ENCODE results near the gene SPRYD7. TPM values are rescaled to one million over a fixed set of nuclear protein-coding genes. Genes with fewer than 3 reads are reported as not detected.
"Not testable (repeated sequence)": the region's sequence is repeated elsewhere in the genome, so short reads cannot be mapped to it uniquely, and the experiment has no call there.

The SPRYD7 gene
- total RNA-seq, 1 experiment from 2014 or later = 6.8 TPM

GRCh38 chr13:49925881-49926418 is 10.2 kb downstream of the SPRYD7 start:
- ChIA-PET CTCF (no interaction called here), POLR2A (ENCODE audit: unreplicated experiment) (no interaction called here)
- Histone ChIP-seq H3K79me2 (ENCODE audit: low read length) (no peaks in the 10 kb centered on the region), H3F3A (ENCODE audit: low read length, unreplicated experiment) (no peaks in the 10 kb centered on the region), H4K20me1 (ENCODE audit: low read length) (no peaks in the 10 kb centered on the region), H3K9me3 (ENCODE audit: low read length) (no peaks in the 10 kb centered on the region), H3K27me3 (ENCODE audit: low read length) (no peaks in the 10 kb centered on the region), H3K36me3 (ENCODE audit: low read depth, low read length) (peaks cover 7% of the 10 kb centered on the region; the same call in 1 of the 2 replicates), H3K4me1 (ENCODE audit: insufficient read depth, low read length) (no peaks in the 10 kb centered on the region), H2AFZ (ENCODE audit: low read length) (no peak overlapping the region), H3K4me3 (ENCODE audit: low read length) (no peak overlapping the region), H3K27ac (ENCODE audit: low read length) (no peak overlapping the region), H3K9ac (ENCODE audit: low read length) (no peak overlapping the region), H3K4me2 (ENCODE audit: low read length) (no peak overlapping the region), H3K9me2 (replicated peaks; ENCODE audit: low read length) (no peaks in the 10 kb centered on the region)
- no TSS peak for BruUV-seq (replicated peaks)
- ATAC-seq (no peak), DNase-seq (no peak)
- intact Hi-C loops (cut with micrococcal nuclease) = no loop called here
- no peak for TF ChIP-seq CTCF (conservative IDR thresholded peaks at IDR 0.05; ENCODE audit: low read depth, low read length)
- no peak for TF ChIP-seq EZH2phosphoT487 (IDR thresholded peaks at IDR 0.05; ENCODE audit: borderline replicate concordance, low read length)
- TF ChIP-seq EZH2 (IDR thresholded peaks at IDR 0.05; ENCODE audit: low read length, unreplicated experiment) = no peak

- H3K4me1 ChIP-seq (ENCODE audit: insufficient read depth, low read length) = no peaks in the 10 kb centered on the region
- H3K9me2 ChIP-seq (replicated peaks; ENCODE audit: low read length) = no peaks in the 10 kb centered on the region
- ChIA-PET POLR2A (ENCODE audit: unreplicated experiment) (interaction anchor here (0.7 kb wide), 1 partner anchor 76 kb away, joined by 4 read pairs; no protein-coding TSS in a partner anchor), CTCF (no interaction called here)
- no peak overlapping the region for H3K4me3 ChIP-seq (ENCODE audit: low read length)
- no peaks in the 10 kb centered on the region for H4K20me1 ChIP-seq (ENCODE audit: low read length)
- no TSS peak for BruUV-seq (replicated peaks)
- H3K36me3 ChIP-seq (ENCODE audit: low read depth, low read length) = peaks cover 7% of the 10 kb centered on the region; the same call in 1 of the 2 replicates
- H3K9ac ChIP-seq (ENCODE audit: low read length) = no peak overlapping the region
- no peak overlapping the region for H2AFZ ChIP-seq (ENCODE audit: low read length)
- no peak for TF ChIP-seq EZH2 (IDR thresholded peaks at IDR 0.05; ENCODE audit: low read length, unreplicated experiment)
- no peak for TF ChIP-seq CTCF (conservative IDR thresholded peaks at IDR 0.05; ENCODE audit: low read depth, low read length)
- no peak for TF ChIP-seq EZH2phosphoT487 (IDR thresholded peaks at IDR 0.05; ENCODE audit: borderline replicate concordance, low read length)
- H3F3A ChIP-seq (ENCODE audit: low read length, unreplicated experiment) = no peaks in the 10 kb centered on the region
- intact Hi-C loops (cut with micrococcal nuclease) = no loop called here
- ATAC-seq = no peak
- no peak for DNase-seq
- no peak overlapping the region for H3K4me2 ChIP-seq (ENCODE audit: low read length)
- H3K9me3 ChIP-seq (ENCODE audit: low read length) = no peaks in the 10 kb centered on the region
- H3K79me2 ChIP-seq (ENCODE audit: low read length) = no peaks in the 10 kb centered on the region
- no peak overlapping the region for H3K27ac ChIP-seq (ENCODE audit: low read length)
- no peaks in the 10 kb centered on the region for H3K27me3 ChIP-seq (ENCODE audit: low read length)
Observed at GRCh38 chr13:49922301-49922700, 13.8 kb downstream of the SPRYD7 start.

- H3K36me3 ChIP-seq (ENCODE audit: low read depth, low read length); DNase-seq; H3K27me3 ChIP-seq (ENCODE audit: low read length); H3F3A ChIP-seq (ENCODE audit: low read length, unreplicated experiment); H3K9ac ChIP-seq (ENCODE audit: low read length); H3K27ac ChIP-seq (ENCODE audit: low read length); H3K4me2 ChIP-seq (ENCODE audit: low read length); intact Hi-C loops (cut with micrococcal nuclease); POLR2A ChIA-PET (ENCODE audit: unreplicated experiment); H3K4me3 ChIP-seq (ENCODE audit: low read length); H3K4me1 ChIP-seq (ENCODE audit: insufficient read depth, low read length); ATAC-seq; H2AFZ ChIP-seq (ENCODE audit: low read length); BruUV-seq (replicated peaks); H3K9me2 ChIP-seq (replicated peaks; ENCODE audit: low read length); H3K79me2 ChIP-seq (ENCODE audit: low read length); H3K9me3 ChIP-seq (ENCODE audit: low read length); H4K20me1 ChIP-seq (ENCODE audit: low read length); CTCF ChIA-PET: not testable (repeated sequence)
Observed at GRCh38 chr13:49920969-49921368, 15.2 kb downstream of the SPRYD7 start.

GRCh38 chr13:49918106-49918505 is 18.0 kb downstream of the SPRYD7 start:
- H3K9ac ChIP-seq (ENCODE audit: low read length); DNase-seq; H3K9me3 ChIP-seq (ENCODE audit: low read length); H3K79me2 ChIP-seq (ENCODE audit: low read length); H3K4me2 ChIP-seq (ENCODE audit: low read length); H3K27me3 ChIP-seq (ENCODE audit: low read length); H3K27ac ChIP-seq (ENCODE audit: low read length); H3K4me1 ChIP-seq (ENCODE audit: insufficient read depth, low read length); H4K20me1 ChIP-seq (ENCODE audit: low read length); ATAC-seq; H2AFZ ChIP-seq (ENCODE audit: low read length); CTCF ChIA-PET; BruUV-seq (replicated peaks); H3F3A ChIP-seq (ENCODE audit: low read length, unreplicated experiment); H3K36me3 ChIP-seq (ENCODE audit: low read depth, low read length); H3K4me3 ChIP-seq (ENCODE audit: low read length); H3K9me2 ChIP-seq (replicated peaks; ENCODE audit: low read length); intact Hi-C loops (cut with micrococcal nuclease); POLR2A ChIA-PET (ENCODE audit: unreplicated experiment): not testable (repeated sequence)

Measured in PC-3 (cell line).